Activated T-helper 2 cell treated with anti-CD3 and anti-CD28 coated beads, Interferon-gamma antibody, Interleukin-2, Interleukin-4, amounts not matched to agents 10 μg/mL and 5 μg/mL and 100 μg/mL, durations not matched to agents 14 hours and 24 hours and 36 hours (primary cell): ENCODE data around the gene PLEKHJ1. TPM values are rescaled to one million over a fixed set of nuclear protein-coding genes. Genes with fewer than 3 reads are reported as not detected.

Source experiments
- DNase-seq: peaks from one replicate; pipeline ENCODE4 v3.0.0; 2021; ENCODE audit warnings: low spot score
- H3K27ac Mint-ChIP-seq: one replicate; pipeline ENCODE4 v1.8.0; 2021; ENCODE audit warnings: mixed read lengths
- H3K27me3 Mint-ChIP-seq: one replicate; pipeline ENCODE4 v1.8.0; 2021; ENCODE audit warnings: low read depth, mixed read lengths
- H3K36me3 Mint-ChIP-seq: one replicate; pipeline ENCODE4 v1.8.0; 2021; ENCODE audit warnings: low read depth, mixed read lengths
- H3K4me1 Mint-ChIP-seq: one replicate; pipeline ENCODE4 v1.8.0; 2021; ENCODE audit warnings: low read depth, mixed read lengths
- H3K4me3 Mint-ChIP-seq: one replicate; pipeline ENCODE4 v1.8.0; 2021; ENCODE audit warnings: low read depth, mild to moderate bottlenecking, moderate library complexity, mixed read lengths
- H3K9me3 Mint-ChIP-seq: one replicate; pipeline ENCODE4 v1.8.0; 2021; ENCODE audit warnings: mixed read lengths
- intact Hi-C: fragments of 100-400 bp; cut with micrococcal nuclease; formaldehyde crosslinking; loops from one replicate; pipeline ENCODE4 v1.15.1; 2023
- total RNA-seq: library from RNA; stranded (reverse); gene quantifications from 2 replicates; pipeline ENCODE4 v1.2.3, GENCODE V29; 2022

PLEKHJ1 gene
- total RNA-seq, 1 donor from 2014 or later = 77.2 TPM

GRCh38 chr19:2224754-2225349 is 11.3 kb downstream of the PLEKHJ1 start:
- DNase-seq = no peak

GRCh38 chr19:2223959-2224358 is 12.2 kb downstream of the PLEKHJ1 start:
- H3K27ac Mint-ChIP-seq = no peak overlapping the region
- DNase-seq = no peak
- no peak overlapping the region for H3K4me3 Mint-ChIP-seq
- no peaks in the 10 kb centered on the region for H3K4me1 Mint-ChIP-seq
- H3K27me3 Mint-ChIP-seq = no peaks in the 10 kb centered on the region
- no peaks in the 10 kb centered on the region for H3K9me3 Mint-ChIP-seq
- intact Hi-C loops = no loop called here
- H3K36me3 Mint-ChIP-seq = peaks cover 49% of the 10 kb centered on the region

More at GRCh38 chr19:2224754-2225349, 11.3 kb downstream of the PLEKHJ1 start:
- Mint-ChIP-seq H3K4me3 (no peak overlapping the region), H3K9me3 (no peaks in the 10 kb centered on the region), H3K4me1 (no peaks in the 10 kb centered on the region), H3K36me3 (peaks cover 49% of the 10 kb centered on the region), H3K27me3 (no peaks in the 10 kb centered on the region), H3K27ac (no peak overlapping the region)
- intact Hi-C loops = no loop called here

GRCh38 chr19:2223391-2223790 is 12.7 kb downstream of the PLEKHJ1 start:
- Mint-ChIP-seq H3K4me1 (no peaks in the 10 kb centered on the region), H3K36me3 (peaks cover 50% of the 10 kb centered on the region), H3K27ac (no peak overlapping the region), H3K4me3 (no peak overlapping the region), H3K27me3 (no peaks in the 10 kb centered on the region), H3K9me3 (no peaks in the 10 kb centered on the region)
- intact Hi-C loops = no loop called here
- no peak for DNase-seq

DNA sequence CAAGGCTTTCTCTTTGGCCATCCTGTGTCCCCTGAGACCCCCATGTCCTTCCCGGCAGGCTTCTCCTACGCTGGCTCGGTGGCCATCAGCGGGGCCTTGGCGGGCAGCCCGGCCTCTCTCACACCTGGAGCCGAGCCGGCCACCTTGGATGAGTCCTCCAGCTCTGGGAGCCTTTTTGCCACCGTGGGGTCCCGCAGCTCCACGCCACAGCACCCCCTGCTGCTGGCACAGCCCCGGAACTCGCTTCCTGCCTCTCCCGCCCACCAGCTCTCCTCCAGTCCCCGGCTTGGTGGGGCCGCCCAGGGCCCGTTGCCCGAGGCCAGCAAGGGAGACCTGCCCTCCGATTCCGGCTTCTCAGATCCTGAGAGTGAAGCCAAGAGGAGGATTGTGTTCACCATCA is 14.2 kb downstream of the PLEKHJ1 start:
- H3K27me3 Mint-ChIP-seq = no peaks in the 10 kb centered on the region
- no peaks in the 10 kb centered on the region for H3K9me3 Mint-ChIP-seq
- H3K27ac Mint-ChIP-seq = no peak overlapping the region
- no peaks in the 10 kb centered on the region for H3K4me1 Mint-ChIP-seq
- no peak for DNase-seq
- H3K4me3 Mint-ChIP-seq = no peak overlapping the region
- H3K36me3 Mint-ChIP-seq = peaks cover 55% of the 10 kb centered on the region
- intact Hi-C loops = no loop called here

DNA sequence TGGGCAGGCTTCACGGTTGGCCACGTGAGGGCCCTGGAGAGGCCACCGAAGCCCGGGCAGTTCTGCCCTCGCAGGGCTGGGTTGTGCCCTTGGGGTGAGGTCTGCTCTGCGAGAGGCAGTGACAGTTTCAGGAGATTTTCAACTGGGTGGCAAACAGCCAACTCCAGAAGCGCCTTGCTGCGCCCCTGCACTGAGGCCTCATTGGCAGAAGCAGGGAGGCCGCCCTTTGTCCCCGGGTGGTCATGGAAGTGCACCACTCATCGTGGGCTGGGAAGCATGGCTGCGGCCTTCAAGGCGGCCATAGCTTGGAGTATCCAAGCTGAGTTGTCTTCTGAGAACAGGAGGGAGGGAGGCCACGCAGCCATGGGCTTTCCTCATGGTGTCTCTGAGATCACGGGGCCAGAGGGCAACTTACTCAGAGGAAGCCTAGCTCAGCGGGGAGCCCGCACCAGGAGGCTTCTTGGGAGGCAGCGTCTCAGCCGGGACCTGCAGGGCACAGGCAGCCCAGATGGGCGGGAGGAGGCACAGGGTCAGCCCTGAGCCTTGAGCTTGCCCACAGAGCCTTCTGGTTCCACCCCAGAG is 14.8 kb downstream of the PLEKHJ1 start:
- H3K27ac Mint-ChIP-seq = no peak overlapping the region
- no peaks in the 10 kb centered on the region for H3K9me3 Mint-ChIP-seq

DNA sequence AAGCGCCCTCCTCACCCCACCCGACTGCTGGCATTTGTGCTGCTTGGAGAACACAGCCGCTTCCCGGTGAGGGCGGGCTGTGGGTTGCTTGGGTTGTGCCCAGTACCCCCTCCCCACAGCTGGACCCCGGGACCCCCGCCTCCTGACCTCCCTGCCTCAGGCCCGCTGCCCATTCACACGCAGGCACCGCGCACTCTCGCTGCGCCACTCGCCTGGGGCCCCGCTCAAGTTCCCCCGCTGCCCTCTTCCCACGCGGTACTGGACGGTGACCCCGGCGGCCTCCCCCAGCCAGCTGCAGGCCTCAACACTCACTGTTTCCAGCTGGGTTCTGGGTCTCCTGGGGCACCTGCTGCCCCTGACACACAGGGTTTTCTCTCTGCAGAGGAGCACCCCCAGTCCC is 16.4 kb downstream of the PLEKHJ1 start:
- DNase-seq = no peak
- no peaks in the 10 kb centered on the region for H3K9me3 Mint-ChIP-seq
- intact Hi-C loops = no loop called here
- H3K27ac Mint-ChIP-seq = no peak overlapping the region
- peaks cover 5% of the 10 kb centered on the region for H3K4me1 Mint-ChIP-seq
- H3K4me3 Mint-ChIP-seq = no peak overlapping the region
- H3K36me3 Mint-ChIP-seq = peaks cover 63% of the 10 kb centered on the region
- H3K27me3 Mint-ChIP-seq = no peaks in the 10 kb centered on the region

More for the DNA sequence above, 14.8 kb downstream of the PLEKHJ1 start:
- no peaks in the 10 kb centered on the region for H3K27me3 Mint-ChIP-seq
- intact Hi-C loops = no loop called here
- peaks cover 60% of the 10 kb centered on the region for H3K36me3 Mint-ChIP-seq
- H3K4me1 Mint-ChIP-seq = no peaks in the 10 kb centered on the region
- no peak overlapping the region for H3K4me3 Mint-ChIP-seq
- DNase-seq = no peak

DNA sequence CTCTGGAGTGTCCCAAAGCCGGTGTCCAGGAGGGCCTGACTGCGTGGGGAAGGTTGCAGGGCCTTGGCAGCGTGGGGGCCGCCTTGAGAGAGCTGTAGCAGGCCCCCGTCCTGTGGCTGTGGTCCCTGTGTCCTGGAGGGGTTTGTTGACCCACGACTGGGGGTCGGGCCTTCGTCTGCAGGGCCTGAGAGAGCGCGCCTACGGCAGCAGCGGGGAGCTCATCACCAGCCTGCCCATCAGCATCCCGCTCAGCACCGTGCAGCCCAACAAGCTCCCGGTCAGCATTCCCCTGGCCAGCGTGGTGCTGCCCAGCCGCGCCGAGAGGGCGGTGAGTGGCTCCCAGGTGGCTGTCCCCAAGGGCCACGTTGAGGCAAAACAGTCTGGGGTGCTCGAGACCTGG is 18.5 kb downstream of the PLEKHJ1 start:
- intact Hi-C loops = no loop called here
- no peak overlapping the region for H3K27ac Mint-ChIP-seq
- H3K4me3 Mint-ChIP-seq = no peak overlapping the region
- H3K27me3 Mint-ChIP-seq = no peaks in the 10 kb centered on the region
- H3K36me3 Mint-ChIP-seq = peaks cover 65% of the 10 kb centered on the region
- no peak for DNase-seq
- H3K9me3 Mint-ChIP-seq = no peaks in the 10 kb centered on the region
- peaks cover 6% of the 10 kb centered on the region for H3K4me1 Mint-ChIP-seq

GRCh38 chr19:2216361-2217225 is 19.5 kb downstream of the PLEKHJ1 start:
- Mint-ChIP-seq H3K9me3 (no peaks in the 10 kb centered on the region), H3K27ac (no peak overlapping the region), H3K27me3 (no peaks in the 10 kb centered on the region), H3K4me1 (peaks cover 6% of the 10 kb centered on the region), H3K4me3 (no peak overlapping the region), H3K36me3 (peaks cover 74% of the 10 kb centered on the region)
- no peak for DNase-seq
- intact Hi-C loops = no loop called here

GRCh38 chr19:2215281-2215751 is 20.8 kb downstream of the PLEKHJ1 start:
- intact Hi-C loops = no loop called here
- no peak for DNase-seq
- no peaks in the 10 kb centered on the region for H3K9me3 Mint-ChIP-seq
- peaks cover 6% of the 10 kb centered on the region for H3K4me1 Mint-ChIP-seq
- no peak overlapping the region for H3K4me3 Mint-ChIP-seq
- no peaks in the 10 kb centered on the region for H3K27me3 Mint-ChIP-seq
- H3K27ac Mint-ChIP-seq = no peak overlapping the region
- peaks cover 76% of the 10 kb centered on the region for H3K36me3 Mint-ChIP-seq

DNA sequence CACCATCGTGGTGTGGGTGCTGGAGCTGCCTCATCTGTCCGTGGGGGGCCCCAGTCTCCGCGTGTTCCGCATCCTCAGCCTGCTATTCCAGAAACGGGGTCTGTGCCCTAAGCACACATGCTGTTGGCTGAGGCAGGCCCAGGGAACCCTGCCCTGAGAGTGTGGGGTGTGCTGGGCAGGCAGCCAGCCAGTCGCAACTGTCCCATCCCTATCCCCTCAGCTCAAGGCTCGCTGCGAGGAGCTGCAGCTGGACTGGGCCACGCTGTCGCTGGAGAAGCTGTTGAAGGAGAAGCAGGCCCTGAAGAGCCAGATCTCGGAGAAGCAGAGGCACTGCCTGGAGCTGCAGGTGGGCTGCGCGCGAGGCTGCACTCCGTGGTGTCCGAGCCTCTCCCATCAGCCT is 21.9 kb downstream of the PLEKHJ1 start:
- Mint-ChIP-seq H3K27ac (no peak overlapping the region), H3K4me1 (peaks cover 6% of the 10 kb centered on the region), H3K27me3 (no peaks in the 10 kb centered on the region), H3K36me3 (peaks cover 72% of the 10 kb centered on the region), H3K4me3 (no peak overlapping the region), H3K9me3 (no peaks in the 10 kb centered on the region)
- intact Hi-C loops = no loop called here
- DNase-seq = no peak

DNA sequence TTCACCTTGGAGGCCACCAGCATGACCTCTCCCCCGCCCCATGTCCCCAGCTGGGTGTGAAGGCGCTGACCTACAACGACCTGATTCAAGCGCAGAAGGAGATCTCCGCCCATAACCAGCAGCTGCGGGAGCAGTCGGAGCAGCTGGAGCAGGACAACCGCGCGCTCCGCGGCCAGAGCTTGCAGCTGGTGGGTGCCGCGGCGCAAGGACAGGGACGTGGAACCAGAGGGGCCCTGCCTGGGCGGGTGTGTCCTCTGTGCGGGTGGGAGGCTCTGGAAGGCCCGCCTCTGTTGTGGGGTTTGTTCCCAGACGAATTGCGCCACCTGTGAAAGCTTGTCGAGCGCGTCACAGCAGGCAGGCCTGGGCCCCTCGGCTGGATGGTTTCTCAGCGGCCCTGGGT is 22.3 kb downstream of the PLEKHJ1 start:
- Mint-ChIP-seq H3K4me3 (no peak overlapping the region), H3K27me3 (no peaks in the 10 kb centered on the region), H3K36me3 (peaks cover 74% of the 10 kb centered on the region), H3K27ac (no peak overlapping the region), H3K4me1 (peaks cover 6% of the 10 kb centered on the region), H3K9me3 (no peaks in the 10 kb centered on the region)
- no peak for DNase-seq
- intact Hi-C loops = no loop called here

GRCh38 chr19:2212861-2213711 is 23.0 kb downstream of the PLEKHJ1 start:
- Mint-ChIP-seq H3K4me3 (no peak overlapping the region), H3K4me1 (peaks cover 6% of the 10 kb centered on the region), H3K9me3 (no peaks in the 10 kb centered on the region), H3K36me3 (peaks cover 71% of the 10 kb centered on the region), H3K27me3 (no peaks in the 10 kb centered on the region), H3K27ac (no peak overlapping the region)
- intact Hi-C loops = no loop called here
- DNase-seq = no peak
